GM18526 (cell line): ENCODE data around the gene KCNMB2.

Experiments used
- POLR2A ChIP-seq: IDR thresholded peaks from 3 replicates; pipeline ENCODE4 v1.6.1; 2011; ENCODE audit not compliant: insufficient read length; ENCODE audit errors: extremely low read depth

Gene KCNMB2

DNA sequence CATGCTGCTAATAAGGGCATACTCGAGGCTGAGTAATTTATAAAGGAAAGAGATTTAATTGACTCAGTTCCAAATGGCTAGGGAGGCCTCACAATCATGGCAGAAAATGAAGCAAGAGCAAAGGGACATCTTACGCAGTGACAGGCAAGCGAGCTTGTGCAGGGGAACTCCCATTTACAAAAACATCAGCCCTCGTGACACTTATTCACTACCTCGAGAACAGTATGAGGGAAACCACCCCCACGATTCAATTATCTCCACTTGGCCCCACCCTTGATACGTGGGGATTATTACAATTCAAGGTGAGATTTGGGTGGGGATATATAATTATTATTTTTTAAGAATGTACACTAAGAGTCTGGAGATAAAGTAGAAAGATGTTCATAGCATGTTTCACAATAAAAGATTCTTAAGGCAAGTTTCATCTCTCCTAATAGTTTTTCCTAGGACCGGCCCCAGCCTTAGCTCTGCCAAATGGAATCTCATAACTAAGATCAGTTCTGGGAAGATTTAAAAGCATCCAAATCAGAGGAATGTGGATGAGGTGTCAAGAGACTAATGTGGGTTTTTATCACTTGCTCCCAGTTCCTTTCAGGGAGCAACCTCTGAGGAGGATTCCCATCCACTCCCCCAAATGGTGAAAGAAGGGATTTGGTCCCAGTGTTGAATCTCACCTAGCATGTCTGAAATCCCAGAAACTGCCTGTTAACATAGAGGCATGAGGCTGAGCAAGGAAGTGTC, 314.4 kb downstream of the KCNMB2 start:
- TF ChIP-seq POLR2A: no peak

DNA sequence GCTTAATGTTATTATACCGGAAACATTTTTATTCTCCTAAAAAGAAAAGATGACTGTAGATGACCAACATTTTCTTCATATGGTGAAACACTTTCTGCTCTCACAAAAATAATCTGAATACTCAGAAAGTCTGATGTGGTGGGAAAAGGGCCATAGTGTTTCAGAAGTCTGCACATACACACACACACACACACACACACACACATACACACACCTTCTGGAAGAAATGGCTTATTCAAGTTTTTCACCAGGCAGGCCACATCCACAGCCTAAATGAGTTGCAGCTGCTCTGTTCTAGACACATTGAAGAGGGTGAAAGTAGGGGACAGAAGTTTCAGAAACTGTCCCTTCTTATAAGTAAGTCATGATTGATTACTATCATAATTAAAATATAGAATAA, 315.3 kb downstream of the KCNMB2 start:
- TF ChIP-seq POLR2A: no peak

DNA sequence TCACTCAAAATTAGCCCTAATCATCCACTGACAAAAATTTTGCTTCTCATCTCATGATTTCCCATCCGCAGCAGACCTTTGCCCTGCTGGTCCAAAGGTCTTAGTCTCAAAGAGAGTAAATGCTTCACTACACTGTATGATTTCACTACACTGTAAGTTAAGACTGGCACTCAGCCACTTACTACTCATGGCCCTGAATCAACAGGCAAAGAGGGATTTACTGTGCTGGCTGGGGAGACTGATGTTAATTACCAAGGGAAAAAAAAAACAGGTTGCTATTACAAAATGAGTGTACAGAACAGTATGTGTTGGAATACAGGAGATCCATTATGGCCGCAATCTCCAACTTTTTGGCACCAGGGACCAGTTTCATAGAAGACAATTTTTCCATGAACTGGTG, 320.6 kb downstream of the KCNMB2 start:
- no peak for TF ChIP-seq POLR2A

DNA sequence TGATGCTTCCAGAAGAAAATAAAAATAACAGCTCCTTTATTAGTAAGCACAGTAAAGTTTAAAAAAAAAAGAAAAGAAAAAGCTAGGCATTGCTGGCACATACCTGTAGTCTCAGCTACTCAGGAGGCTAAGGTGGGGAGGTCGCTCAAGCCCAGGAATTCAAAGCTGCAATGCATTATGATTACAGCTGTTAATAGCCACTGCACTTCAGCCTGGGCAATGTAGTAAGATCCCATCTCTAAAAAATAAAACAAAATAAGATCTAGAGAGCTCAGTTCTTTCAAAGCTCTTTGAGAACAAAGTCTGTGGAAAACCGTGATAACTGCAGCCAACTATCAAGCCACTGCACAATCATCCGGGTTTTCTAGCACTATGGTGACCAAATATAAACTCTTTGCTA, 323.1 kb downstream of the KCNMB2 start:
- no peak for TF ChIP-seq POLR2A

DNA sequence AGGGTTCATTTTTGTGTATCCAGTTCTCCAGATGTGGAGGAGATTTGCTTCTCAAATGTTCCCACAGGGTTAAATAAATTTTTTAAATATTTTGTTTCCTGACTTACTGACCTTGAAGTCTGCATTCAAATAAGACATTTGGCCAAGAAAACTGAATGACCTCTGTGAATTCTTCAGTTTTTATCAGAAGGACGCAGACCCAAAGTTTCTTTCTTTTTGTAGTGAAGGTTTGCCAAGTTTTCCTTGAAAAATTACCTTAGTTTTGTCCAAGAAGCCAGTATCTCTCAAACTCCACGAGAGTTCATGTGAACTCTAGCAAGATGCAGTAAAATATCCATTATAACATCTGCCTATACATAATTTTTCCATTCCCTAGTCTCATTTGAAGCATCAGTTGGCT, 332.4 kb downstream of the KCNMB2 start:
- no peak for TF ChIP-seq POLR2A

DNA sequence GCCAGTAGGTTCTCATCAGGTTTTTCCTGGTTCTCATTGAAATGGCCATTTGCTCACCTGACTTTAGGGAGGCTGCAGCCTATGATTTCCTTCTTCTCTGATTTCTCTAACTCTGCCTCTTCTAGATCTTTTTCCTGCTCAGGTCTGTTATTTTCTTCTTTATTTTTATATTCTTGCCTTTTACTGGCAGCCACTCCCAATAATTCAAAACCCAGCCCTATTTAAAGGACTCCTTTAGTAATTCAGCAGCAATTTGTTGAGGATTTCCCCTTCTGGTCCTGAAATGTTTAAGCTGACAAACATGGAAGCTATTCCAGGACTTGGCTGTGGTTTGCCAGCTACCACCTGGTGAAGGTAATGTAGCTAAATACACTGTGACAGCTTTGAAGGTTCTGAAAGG, 333.8 kb downstream of the KCNMB2 start:
- TF ChIP-seq POLR2A: no peak

DNA sequence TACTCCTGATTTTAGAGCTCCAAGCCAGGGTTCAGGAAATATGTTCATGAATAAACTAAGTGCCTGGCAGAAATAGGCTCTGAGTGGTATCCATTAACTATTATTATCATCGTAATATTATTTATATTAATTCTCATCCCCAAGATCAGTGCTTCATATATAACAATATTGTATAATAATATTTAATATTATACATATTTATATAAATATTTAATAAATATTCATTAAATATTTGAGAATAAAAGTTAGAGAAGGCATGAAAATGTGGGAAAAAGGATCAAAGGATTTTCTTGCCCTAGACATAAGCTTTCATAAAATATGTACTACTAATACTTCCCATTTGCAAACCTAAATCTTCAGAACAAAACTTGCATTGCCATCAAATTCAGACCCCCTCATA, 338.9 kb downstream of the KCNMB2 start:
- no peak for TF ChIP-seq POLR2A

DNA sequence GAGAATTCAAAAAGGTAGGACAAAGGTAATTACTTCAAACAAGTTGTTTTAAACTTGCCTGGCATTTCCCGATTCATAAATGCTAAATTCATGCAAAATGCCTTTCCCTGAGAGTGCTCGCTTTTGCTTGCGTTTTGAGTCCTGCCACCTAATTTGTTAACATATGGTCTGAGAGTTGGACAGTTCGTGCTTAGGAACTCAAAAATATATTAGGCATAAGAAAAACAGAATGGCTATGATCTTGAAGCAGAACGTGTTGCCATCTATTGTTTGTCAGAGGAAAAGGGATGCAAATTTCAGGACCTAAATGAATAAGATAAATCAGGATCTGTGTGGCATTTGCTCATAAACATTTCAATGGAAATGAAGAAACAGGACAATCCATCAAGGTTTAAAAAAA, 339.6 kb downstream of the KCNMB2 start:
- TF ChIP-seq POLR2A: no peak

DNA sequence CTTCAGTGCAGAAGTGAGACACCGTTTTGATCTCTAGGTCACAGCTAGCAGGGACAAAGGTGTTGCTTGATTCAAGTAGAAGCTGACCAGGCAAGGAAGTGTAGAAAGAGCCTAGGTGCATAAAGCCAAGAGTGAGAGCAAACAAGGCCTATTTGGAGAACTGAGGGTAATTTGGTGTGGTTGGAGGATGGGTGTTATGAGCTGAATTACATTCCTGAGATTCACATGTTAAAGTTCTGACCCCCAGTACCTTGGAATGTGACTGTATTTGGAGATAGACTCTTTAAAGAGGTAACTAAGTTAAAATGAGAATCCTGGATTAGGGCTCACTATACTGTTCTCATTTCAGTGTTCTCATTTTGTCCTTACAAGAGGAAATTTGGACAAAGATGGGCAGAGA, 344.0 kb downstream of the KCNMB2 start:
- no peak for TF ChIP-seq POLR2A
